H1 (cell line): Measurements from ENCODE around the gene DBNDD1. TPM values are rescaled to one million over a fixed set of nuclear protein-coding genes. Genes with fewer than 3 reads are reported as not detected.
"Not testable (repeated sequence)": the region's sequence is repeated elsewhere in the genome, so short reads cannot be mapped to it uniquely, and the experiment has no call there.

ENCODE experiments used
- CTCF ChIA-PET: fragments of 300-600 bp; sonication (Branson Sonifier 250); formaldehyde crosslinking; loops from one replicate; lab custom pipeline; 2021; ENCODE audit not compliant: partially characterized antibody; lab: Charles Lee
- POLR2A ChIA-PET: fragments of 300-600 bp; sonication (Branson Sonifier 250); formaldehyde crosslinking; loops from one replicate; lab custom pipeline; 2021; ENCODE audit warnings: inconsistent platforms; ENCODE audit not compliant: partially characterized antibody; lab: Charles Lee
- DNase-seq, 2 experiments: peaks; one replicate each; pipeline versions ENCODE4 v3.0.0 to v3.0.0-alpha.2; 2010 to 2022; ENCODE audit warnings: low spot score in 2 of 2, low read depth in 1 of 2, mixed read lengths in 1 of 2
- FAIRE-seq: peaks from 2 replicates; lab custom pipeline; 2011; peaks lifted over from hg19 to GRCh38; lab: Jason Lieb, UNC
- H2AFZ ChIP-seq: 2 replicates; pipeline ENCODE4 v1.8.1; 2012; ENCODE audit warnings: low read length, inconsistent platforms
- H2AK5ac ChIP-seq: 2 replicates; pipeline ENCODE4 v1.6.1; 2013; ENCODE audit warnings: low read depth, low read length
- H2BK120ac ChIP-seq: replicated peaks from 2 replicates; pipeline ENCODE3; 2013; ENCODE audit warnings: low read depth, low read length, inconsistent platforms
- H2BK12ac ChIP-seq: 2 replicates; pipeline ENCODE4 v1.6.1; 2013; ENCODE audit warnings: low read depth, low read length
- H2BK15ac ChIP-seq: 2 replicates; pipeline ENCODE4 v1.6.1; 2013; ENCODE audit warnings: low read length
- H2BK20ac ChIP-seq: 2 replicates; pipeline ENCODE4 v1.6.1; 2013; ENCODE audit warnings: low read length
- H2BK5ac ChIP-seq: 2 replicates; pipeline ENCODE4 v1.6.1; 2013; ENCODE audit warnings: low read depth, low read length
- H3K14ac ChIP-seq: 2 replicates; pipeline ENCODE4 v1.6.1; 2013; ENCODE audit warnings: inconsistent platforms; ENCODE audit not compliant: insufficient read length
- H3K18ac ChIP-seq: 2 replicates; pipeline ENCODE4 v1.6.1; 2013; ENCODE audit warnings: low read length; ENCODE audit errors: extremely low read depth
- H3K23ac ChIP-seq: 2 replicates; pipeline ENCODE4 v1.6.1; 2013; ENCODE audit warnings: inconsistent platforms; ENCODE audit not compliant: insufficient read length
- H3K23me2 ChIP-seq: 2 replicates; pipeline ENCODE4 v1.6.1; 2013; ENCODE audit warnings: low read depth, low read length
- H3K27ac ChIP-seq: 2 replicates; pipeline ENCODE4 v1.6.1; 2011; ENCODE audit warnings: low read depth, low read length, inconsistent platforms
- H3K27me3 ChIP-seq, 4 experiments: replicated peaks in 1 of 4; 1 replicate in 1 of 4; 2 replicates in 3 of 4; pipeline versions ENCODE4 v1.6.1 to v1.8.1; 2011 to 2013; ENCODE audit warnings: low read length in 3 of 4, mild to moderate bottlenecking in 3 of 4, inconsistent platforms in 2 of 4, mixed read lengths in 2 of 4, moderate library complexity in 1 of 4; ENCODE audit not compliant: control insufficient read depth in 3 of 4, insufficient read depth in 3 of 4; ENCODE audit errors: extremely low read depth in 1 of 4
- H3K36me3 ChIP-seq, 4 experiments: 2 replicates each; pipeline versions ENCODE4 v1.6.1 to v1.8.1; 2011 to 2013; ENCODE audit warnings: mild to moderate bottlenecking in 4 of 4, low read length in 3 of 4, moderate library complexity in 2 of 4, control low read depth in 1 of 4, inconsistent platforms in 1 of 4; ENCODE audit not compliant: insufficient read depth in 4 of 4, control insufficient read depth in 2 of 4
- H3K4ac ChIP-seq: replicated peaks from 2 replicates; pipeline ENCODE3; 2013; ENCODE audit warnings: low read length, low read depth, mixed read lengths, inconsistent platforms; ENCODE audit not compliant: insufficient read length
- H3K4me1 ChIP-seq, 4 experiments: replicated peaks in 1 of 4; 1 replicate in 1 of 4; 2 replicates in 3 of 4; pipeline versions ENCODE4 v1.6.1 to v1.8.1; 2011 to 2013; ENCODE audit warnings: low read length in 3 of 4, inconsistent platforms in 2 of 4, mixed read lengths in 1 of 4; ENCODE audit not compliant: insufficient read depth in 4 of 4, control insufficient read depth in 3 of 4
- H3K4me2 ChIP-seq, 2 experiments: 2 replicates each; pipeline versions ENCODE4 v1.6.1 to v1.8.1; 2011 to 2013; ENCODE audit warnings: low read depth in 2 of 2, low read length in 2 of 2, control low read depth in 1 of 2, inconsistent platforms in 1 of 2, mild to moderate bottlenecking in 1 of 2; ENCODE audit not compliant: insufficient read depth in 1 of 2
- H3K4me3 ChIP-seq, 4 experiments: fragments of 200-600, 300-600 bp in 1 of 4; sonication (generic), shearing (Covaris generic), sonication (Bioruptor Twin) in 1 of 4; 2 replicates each; pipeline versions ENCODE4 v1.5.1 to v1.8.1; 2011 to 2016; ENCODE audit warnings: low read length in 4 of 4, low read depth in 3 of 4, control low read depth in 2 of 4, inconsistent platforms in 2 of 4, mild to moderate bottlenecking in 2 of 4, mixed read lengths in 1 of 4, moderate library complexity in 1 of 4; ENCODE audit not compliant: insufficient read depth in 2 of 4; ENCODE audit errors: extremely low read depth in 1 of 4
- H3K56ac ChIP-seq: replicated peaks from 2 replicates; pipeline ENCODE3; 2013; ENCODE audit warnings: low read depth, mild to moderate bottlenecking, mixed read lengths, low read length, inconsistent platforms; ENCODE audit not compliant: insufficient read length
- H3K79me1 ChIP-seq: 2 replicates; pipeline ENCODE4 v1.6.1; 2013; ENCODE audit warnings: low read depth, low read length, control low read depth
- H3K79me2 ChIP-seq, 2 experiments: 2 replicates each; pipeline versions ENCODE4 v1.6.1 to v1.8.1; 2012 to 2013; ENCODE audit warnings: low read length in 2 of 2, mild to moderate bottlenecking in 2 of 2, inconsistent platforms in 1 of 2; ENCODE audit not compliant: insufficient read depth in 2 of 2, control insufficient read depth in 1 of 2
- H3K9ac ChIP-seq, 4 experiments: replicated peaks in 1 of 4; 1 replicate in 1 of 4; 2 replicates in 3 of 4; pipeline versions ENCODE4 v1.6.1 to v1.8.1; 2011 to 2013; ENCODE audit warnings: low read depth in 3 of 4, low read length in 3 of 4, control low read depth in 2 of 4, mild to moderate bottlenecking in 2 of 4, moderate library complexity in 2 of 4, inconsistent platforms in 1 of 4; ENCODE audit errors: extremely low read depth in 1 of 4
- H3K9me3 ChIP-seq, 2 experiments: 2 replicates each; pipeline versions ENCODE4 v1.6.1 to v1.8.1; 2012 to 2013; ENCODE audit warnings: mild to moderate bottlenecking in 2 of 2, moderate library complexity in 2 of 2, control low read depth in 1 of 2, inconsistent platforms in 1 of 2, low read depth in 1 of 2, low read length in 1 of 2, mixed read lengths in 1 of 2; ENCODE audit not compliant: insufficient read depth in 2 of 2
- H4K20me1 ChIP-seq, 2 experiments: replicated peaks in 1 of 2; 2 replicates each; pipeline versions ENCODE3 to v1.8.1; 2011 to 2013; ENCODE audit warnings: inconsistent platforms in 2 of 2, low read length in 2 of 2, mild to moderate bottlenecking in 1 of 2; ENCODE audit not compliant: insufficient read depth in 2 of 2, control insufficient read depth in 1 of 2
- H4K5ac ChIP-seq: 2 replicates; pipeline ENCODE4 v1.6.1; 2013; ENCODE audit warnings: low read length, low read depth, mixed read lengths, inconsistent platforms; ENCODE audit not compliant: insufficient read length
- H4K8ac ChIP-seq: 2 replicates; pipeline ENCODE4 v1.8.0; 2013; ENCODE audit warnings: mild to moderate bottlenecking, moderate library complexity, low read length, inconsistent platforms; ENCODE audit not compliant: insufficient read depth; ENCODE audit errors: extremely low read depth
- H4K91ac ChIP-seq: replicated peaks from 2 replicates; pipeline ENCODE3; 2013; ENCODE audit warnings: low read length, mixed read lengths, inconsistent platforms; ENCODE audit not compliant: insufficient read length
- BACH1 ChIP-seq: IDR thresholded peaks from 2 replicates; pipeline ENCODE4 v1.6.1; 2012; ENCODE audit warnings: low read length, improper control_type of control experiment
- CTBP2 ChIP-seq: IDR thresholded peaks from 2 replicates; pipeline ENCODE4 v1.7.0; 2011; ENCODE audit warnings: borderline replicate concordance, mild to moderate bottlenecking, moderate library complexity, mixed read lengths, low read length; ENCODE audit not compliant: insufficient read depth, insufficient read length
- EGR1 ChIP-seq: IDR thresholded peaks from 2 replicates; pipeline ENCODE4 v1.6.1; 2011; ENCODE audit warnings: low read depth, low read length, borderline replicate concordance
- GABPA ChIP-seq: IDR thresholded peaks from 2 replicates; pipeline ENCODE4 v1.6.1; 2011; ENCODE audit warnings: mild to moderate bottlenecking, low read length, moderate library complexity, borderline replicate concordance; ENCODE audit not compliant: insufficient read depth
- HDAC2 ChIP-seq, 2 experiments: fragments of 300-600 bp in 1 of 2; sonication (generic) in 1 of 2; IDR thresholded peaks; 2 replicates each; pipeline ENCODE4 v1.6.1; 2011 to 2012; ENCODE audit warnings: low read depth in 2 of 2, low read length in 2 of 2, mild to moderate bottlenecking in 2 of 2, moderate library complexity in 2 of 2, borderline replicate concordance in 1 of 2, inconsistent platforms in 1 of 2
- JUND ChIP-seq: IDR thresholded peaks from 2 replicates; pipeline ENCODE4 v1.6.1; 2011; ENCODE audit warnings: mild to moderate bottlenecking, improper control_type of control experiment, low read length
- MAX ChIP-seq: IDR thresholded peaks from 2 replicates; pipeline ENCODE4 v1.6.1; 2012; ENCODE audit warnings: inconsistent platforms
- NRF1 ChIP-seq: IDR thresholded peaks from 2 replicates; pipeline ENCODE4 v1.6.1; 2011; ENCODE audit warnings: mild to moderate bottlenecking, low read depth, low read length, improper control_type of control experiment
- SRF ChIP-seq: IDR thresholded peaks from 2 replicates; pipeline ENCODE4 v1.6.1; 2011; ENCODE audit warnings: mild to moderate bottlenecking, low read depth, low read length, moderate library complexity
- USF2 ChIP-seq: IDR thresholded peaks from 2 replicates; pipeline ENCODE4 v1.6.1; 2011; ENCODE audit warnings: low read length, improper control_type of control experiment
- WGBS, 2 experiments: shearing (Covaris generic) in 1 of 2; methylation state at CpG; one replicate each; pipeline versions ENCODE4 v1.1.6 to v1.1.7; 2013 to 2015; ENCODE audit warnings: low lambda C conversion rate in 2 of 2, mixed read lengths in 2 of 2, inconsistent platforms in 1 of 2, low coverage in 1 of 2, missing lambda C conversion rate in 1 of 2; ENCODE audit not compliant: insufficient replicate concordance in 2 of 2, insufficient coverage in 1 of 2, insufficient read length in 1 of 2; ENCODE audit errors: extremely low coverage in 1 of 2, missing lambda C conversion rate in 1 of 2; 5-methylcytosine and 5-hydroxymethylcytosine counted together
- polyA plus RNA-seq, 7 experiments: library from polyadenylated mRNA; depleted of rRNA in 3 of 7; stranded (reverse) in 5 of 7; unstranded in 2 of 7; fragments of >200 nt in 5 of 7; fragments of 200-250 nt in 2 of 7; gene quantifications; 1 replicate in 5 of 7; 2 replicates in 1 of 7; 4 replicates in 1 of 7; pipeline versions ENCODE4 v1.2.1 to v1.2.3, GENCODE V29; 2011 to 2013; ENCODE audit warnings: missing spikeins in 2 of 7, mixed read lengths in 2 of 7
- total RNA-seq: library from RNA; stranded (reverse); fragmentation: NEBNext Ultra II Directional; extraction: Animal tissue kit (Norgen Biotek cat#: 25700); gene quantifications from 2 replicates; pipeline ENCODE4 v1.2.1, GENCODE V29; 2021

Gene DBNDD1
- total and polyA plus RNA-seq, 2 of the 8 experiments (the other 6 are each of a cell fraction or from before 2014, with no cell fraction given) = 69.9 to 92.6 TPM

DNA sequence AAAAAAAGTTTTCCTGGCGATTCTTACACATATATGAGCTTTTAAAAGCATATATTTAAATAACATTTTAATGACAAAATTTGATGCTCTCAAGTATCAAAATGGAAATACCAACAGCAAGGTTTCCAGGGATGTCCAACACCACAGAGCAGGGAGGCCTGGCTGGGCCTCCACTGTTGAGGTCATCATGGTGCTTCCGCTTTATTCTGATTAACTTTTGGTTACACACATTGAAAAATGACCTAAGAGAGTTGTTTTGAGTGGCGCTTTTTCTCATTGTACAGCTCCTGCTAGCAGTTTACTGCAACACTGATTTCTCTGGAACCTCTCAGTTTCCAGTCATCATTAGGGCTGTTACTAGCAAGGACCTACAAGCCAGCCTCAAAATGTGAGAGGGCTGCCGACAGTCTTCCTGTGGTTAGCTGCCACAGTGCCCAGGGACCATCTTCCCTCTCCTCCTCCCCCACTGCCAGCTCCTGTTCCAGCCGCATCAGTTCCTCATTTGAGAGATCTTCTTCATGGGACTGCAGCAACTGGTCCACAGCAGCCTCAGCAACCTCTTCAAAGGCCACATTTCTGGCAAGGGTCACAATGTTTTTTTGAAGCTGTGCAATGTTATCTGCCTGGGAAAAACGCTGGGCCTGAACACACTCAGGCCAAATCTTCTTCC lies 49.4 kb downstream of the DBNDD1 start (continued):
- TF ChIP-seq USF2 (no peak), SRF (no peak), CTBP2 (no peak), BACH1 (no peak), HDAC2 (IDR thresholded peaks at IDR 0.05; ENCODE audit: borderline replicate concordance in 1 of 2, low read depth in 2 of 2, low read length in 2 of 2) (no peak), GABPA (no peak), JUND (no peak), MAX (no peak), NRF1 (no peak), EGR1 (no peak)
- TF ChIP-seq, all 59 proteins: peak for 0

- H3K23me2 ChIP-seq = peaks cover 11% of the 10 kb centered on the region
- not testable (repeated sequence) for H3K36me3 ChIP-seq
These were observed 51.2 kb downstream of the DBNDD1 start for GRCh38 chr16:89968074-89968473.

More at GRCh38 chr16:89968074-89968473, 51.2 kb downstream of the DBNDD1 start:
- ChIA-PET POLR2A (interaction anchor here (0.8 kb wide), 1 partner anchor 17 kb away, joined by 3 read pairs; no protein-coding TSS in a partner anchor), CTCF (interaction anchor here (0.9 kb wide), 1 partner anchor 9 kb away, joined by 3 read pairs; no protein-coding TSS in a partner anchor)
- H2BK12ac ChIP-seq, H2AFZ ChIP-seq, H3K4ac ChIP-seq, H3K14ac ChIP-seq, H2BK120ac ChIP-seq, H3K4me1 ChIP-seq, H2BK20ac ChIP-seq, H3K18ac ChIP-seq, H2BK15ac ChIP-seq, H3K56ac ChIP-seq, H2AK5ac ChIP-seq, H3K9ac ChIP-seq, H3K27ac ChIP-seq, H3K23ac ChIP-seq, H3K27me3 ChIP-seq, H4K8ac ChIP-seq, H3K4me3 ChIP-seq, H4K91ac ChIP-seq, H3K79me1 ChIP-seq, FAIRE-seq, H2BK5ac ChIP-seq, DNase-seq, H3K4me2 ChIP-seq, H4K20me1 ChIP-seq, H4K5ac ChIP-seq: not testable (repeated sequence)
- H3K9me3 ChIP-seq = peaks cover 10 to 11% of the 10 kb centered on the region in 2 experiments; a peak in 3 of 4 replicates
- peaks cover 3 to 13% of the 10 kb centered on the region in 2 experiments; a peak in 2 of 4 replicates for H3K79me2 ChIP-seq
- 92% methylated on average over 11 of the region's 11 CpGs; no CpG with 5 or more reads in 1 of the 2 experiments for WGBS, 2 experiments
